ENCODE measurements around the gene CEP112.
"Not testable (repeated sequence)": the region's sequence is repeated elsewhere in the genome, so short reads cannot be mapped to it uniquely, and the experiment has no call there.

CEP112 gene

DNA sequence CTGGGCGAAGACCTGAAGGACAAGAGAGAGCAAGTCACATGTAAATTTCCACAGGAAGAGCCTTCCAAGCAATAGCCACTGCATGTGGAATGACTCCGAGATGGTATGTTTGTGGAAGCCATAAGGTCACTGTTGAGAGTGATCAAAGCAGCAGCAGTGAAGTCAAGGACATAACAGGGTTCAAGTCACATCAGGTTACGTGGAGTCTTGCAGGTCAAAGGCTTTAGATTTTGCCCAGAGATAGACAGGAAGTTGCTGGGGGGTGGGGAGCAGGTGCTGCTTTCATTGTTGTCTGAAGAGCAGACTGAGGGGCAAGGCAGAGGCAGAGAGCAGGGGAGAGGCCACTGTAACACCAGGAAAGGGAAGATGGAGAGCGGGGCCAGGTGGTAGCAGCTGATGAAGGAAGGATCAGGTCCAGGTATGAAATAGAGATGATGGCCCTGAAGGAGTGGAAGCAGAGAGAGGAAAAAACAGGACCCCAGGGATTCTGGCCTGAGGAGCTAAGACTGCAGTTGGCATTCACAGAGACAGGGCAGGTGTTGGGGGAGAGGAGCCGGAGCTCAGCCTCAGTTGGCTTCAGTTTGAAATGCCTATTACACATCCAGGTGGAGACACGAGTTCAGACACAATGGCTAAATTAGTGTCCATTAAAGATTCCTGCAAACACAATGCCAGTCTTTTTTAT is 501.2 kb downstream of the CEP112 start:
- TF ChIP-seq, protein P1, sequence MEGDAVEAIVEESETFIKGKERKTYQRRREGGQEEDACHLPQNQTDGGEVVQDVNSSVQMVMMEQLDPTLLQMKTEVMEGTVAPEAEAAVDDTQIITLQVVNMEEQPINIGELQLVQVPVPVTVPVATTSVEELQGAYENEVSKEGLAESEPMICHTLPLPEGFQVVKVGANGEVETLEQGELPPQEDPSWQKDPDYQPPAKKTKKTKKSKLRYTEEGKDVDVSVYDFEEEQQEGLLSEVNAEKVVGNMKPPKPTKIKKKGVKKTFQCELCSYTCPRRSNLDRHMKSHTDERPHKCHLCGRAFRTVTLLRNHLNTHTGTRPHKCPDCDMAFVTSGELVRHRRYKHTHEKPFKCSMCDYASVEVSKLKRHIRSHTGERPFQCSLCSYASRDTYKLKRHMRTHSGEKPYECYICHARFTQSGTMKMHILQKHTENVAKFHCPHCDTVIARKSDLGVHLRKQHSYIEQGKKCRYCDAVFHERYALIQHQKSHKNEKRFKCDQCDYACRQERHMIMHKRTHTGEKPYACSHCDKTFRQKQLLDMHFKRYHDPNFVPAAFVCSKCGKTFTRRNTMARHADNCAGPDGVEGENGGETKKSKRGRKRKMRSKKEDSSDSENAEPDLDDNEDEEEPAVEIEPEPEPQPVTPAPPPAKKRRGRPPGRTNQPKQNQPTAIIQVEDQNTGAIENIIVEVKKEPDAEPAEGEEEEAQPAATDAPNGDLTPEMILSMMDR (IDR thresholded peaks at IDR 0.05; ENCODE audit: borderline replicate concordance, insufficient read depth, low read depth, low read length) = no peak
- H3K4me3 ChIP-seq (ENCODE audit: low read depth, low read length) = no peak overlapping the region

DNA sequence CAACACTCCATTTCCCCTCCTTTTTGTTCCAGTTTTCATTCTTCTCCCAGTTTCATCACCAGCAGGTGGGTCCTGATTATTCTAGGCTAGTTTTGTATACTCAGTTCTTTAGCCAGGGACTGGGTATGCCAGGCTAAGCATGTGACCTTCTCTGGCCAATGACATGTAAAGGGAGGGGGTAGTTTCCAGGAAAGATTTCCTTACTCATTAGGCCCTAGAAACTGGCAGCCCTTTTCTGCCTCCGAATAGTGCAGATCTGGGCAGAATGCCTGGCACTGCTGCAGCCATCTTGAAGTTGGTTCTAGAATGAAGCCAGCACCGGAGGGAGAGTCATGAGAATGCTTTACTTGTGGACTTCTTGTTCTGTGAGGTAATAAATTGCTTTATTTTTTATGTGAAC is 503.6 kb downstream of the CEP112 start:
- TF ChIP-seq, protein P1 (IDR thresholded peaks at IDR 0.05; ENCODE audit: borderline replicate concordance, insufficient read depth, low read depth, low read length) = no peak
- no peak overlapping the region for H3K4me3 ChIP-seq (ENCODE audit: low read depth, low read length)

DNA sequence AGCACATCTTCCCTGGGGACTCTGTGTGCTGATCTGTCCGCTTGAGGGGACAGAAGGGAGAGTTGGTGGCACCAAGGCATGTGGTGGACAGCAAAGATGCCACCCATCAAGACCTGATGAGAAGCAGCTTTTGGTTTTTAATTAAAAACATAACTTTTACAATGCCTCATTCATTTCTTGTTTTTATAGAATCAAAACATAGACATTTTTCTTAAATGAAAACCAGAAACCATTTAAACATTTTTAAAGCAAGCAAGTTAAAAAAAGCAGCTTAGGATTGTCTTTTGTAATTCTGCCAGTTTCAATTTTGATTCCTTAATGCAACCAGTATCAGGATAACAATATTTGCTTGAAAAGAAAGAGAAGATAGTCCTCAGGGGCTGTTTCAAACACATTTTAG is 506.8 kb downstream of the CEP112 start:
- TF ChIP-seq, protein P1 (IDR thresholded peaks at IDR 0.05; ENCODE audit: borderline replicate concordance, insufficient read depth, low read depth, low read length) = no peak

DNA sequence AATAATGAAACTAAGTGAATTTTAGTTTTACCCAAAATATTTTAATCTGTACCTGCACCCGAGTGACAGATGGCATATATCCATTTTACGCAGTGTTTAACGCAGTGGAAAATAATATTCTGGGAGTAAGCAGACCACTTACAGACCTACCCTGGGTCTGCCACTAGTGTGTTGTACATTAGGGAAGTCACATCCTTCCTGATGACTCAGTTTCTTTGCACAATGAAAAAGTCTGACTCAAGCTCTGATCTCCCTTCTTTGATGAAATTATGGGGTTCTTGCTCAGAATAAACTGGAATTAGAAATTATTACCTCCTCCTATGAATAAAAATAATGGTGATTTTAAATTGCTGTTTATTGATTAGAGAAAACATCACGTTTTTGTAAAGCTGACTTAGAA is 507.3 kb downstream of the CEP112 start:
- TF ChIP-seq, protein P1 (IDR thresholded peaks at IDR 0.05; ENCODE audit: borderline replicate concordance, insufficient read depth, low read depth, low read length) = no peak
- no peak overlapping the region for H3K4me3 ChIP-seq (ENCODE audit: low read depth, low read length)

More for the DNA sequence above, 506.8 kb downstream of the CEP112 start:
- H3K4me3 ChIP-seq (ENCODE audit: low read depth, low read length) = no peak overlapping the region

DNA sequence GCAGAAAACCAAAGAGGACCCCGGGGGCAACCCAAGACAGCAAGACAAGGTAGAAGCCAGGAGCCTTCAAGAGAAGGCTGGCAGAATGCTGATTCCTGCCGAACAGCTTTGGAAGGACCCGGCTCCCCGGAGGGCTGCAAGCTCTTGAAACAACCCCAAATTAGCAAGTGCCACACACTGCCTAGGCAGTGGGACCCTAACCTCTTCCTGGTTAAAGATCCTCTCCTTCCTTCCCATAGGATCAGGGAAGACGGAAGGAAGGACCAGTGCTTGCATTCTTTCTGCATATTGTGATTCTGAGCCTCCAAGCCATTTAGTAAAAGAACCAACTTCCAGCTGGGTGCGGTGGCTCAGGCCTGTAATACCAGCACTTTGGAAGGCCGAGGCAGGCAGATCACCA is 508.5 kb downstream of the CEP112 start:
- no peak overlapping the region for H3K4me3 ChIP-seq (ENCODE audit: low read depth, low read length)
- TF ChIP-seq, protein P1 (IDR thresholded peaks at IDR 0.05; ENCODE audit: borderline replicate concordance, insufficient read depth, low read depth, low read length) = no peak

DNA sequence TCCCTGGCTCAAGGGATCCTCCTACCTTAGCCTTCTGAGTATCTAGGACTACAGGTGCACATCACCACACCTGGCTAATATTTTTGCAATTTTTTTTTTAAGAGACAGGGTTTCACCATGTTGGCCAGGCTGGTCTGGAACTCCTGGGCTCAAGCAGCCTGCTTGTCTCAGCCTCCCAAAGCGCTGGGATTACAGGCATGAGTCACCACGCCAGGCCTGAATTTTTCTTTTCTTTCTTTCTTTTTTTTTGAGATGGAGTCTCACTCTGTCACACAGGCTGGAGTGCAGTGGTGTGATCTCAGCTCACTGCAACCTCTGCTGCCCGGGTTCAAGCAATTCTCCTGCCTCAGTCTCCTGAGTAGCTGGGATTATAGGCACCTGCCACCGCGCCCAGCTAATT is 510.2 kb downstream of the CEP112 start:
- H3K4me3 ChIP-seq (ENCODE audit: low read depth, low read length) = not testable (repeated sequence)

DNA sequence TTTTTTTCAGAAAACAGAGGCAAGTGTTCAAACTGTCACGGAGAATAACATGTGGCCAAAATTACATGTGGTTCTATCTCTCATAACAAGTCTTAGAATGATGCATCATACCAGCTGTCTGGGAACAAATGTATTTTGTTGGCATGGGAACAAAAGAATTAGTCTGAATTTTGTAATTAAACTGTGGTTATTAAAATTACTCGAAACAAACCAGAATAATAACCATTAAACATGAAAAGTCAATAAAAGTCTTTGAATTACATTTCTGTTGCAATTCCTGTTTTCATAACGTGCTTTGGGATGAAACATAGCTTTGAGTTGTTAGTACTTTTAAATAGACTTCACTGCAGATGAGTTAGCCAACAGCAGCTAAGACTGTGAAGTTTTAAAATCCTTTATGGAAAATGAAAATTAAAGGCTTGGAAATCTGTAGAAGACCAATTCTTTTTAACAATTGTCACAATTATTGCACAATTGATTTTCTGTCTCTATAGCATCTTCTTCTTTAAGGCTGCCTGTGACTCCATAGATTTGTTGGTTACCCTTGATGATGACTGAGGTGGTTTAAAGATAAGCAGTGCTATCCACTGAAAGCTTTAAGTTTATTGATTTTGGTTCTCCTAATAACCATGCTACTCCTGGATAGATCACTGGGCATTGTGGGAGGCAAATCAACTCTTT is 512.6 kb downstream of the CEP112 start:
- H3K4me3 ChIP-seq (ENCODE audit: low read depth, low read length) = no peak overlapping the region
- TF ChIP-seq, protein P1 (IDR thresholded peaks at IDR 0.05; ENCODE audit: borderline replicate concordance, insufficient read depth, low read depth, low read length) = no peak
